Epithelial cell of prostate (primary cell): ENCODE measurements around the gene AXIN2.
A peak's percentile ranks its signal among the peaks of the same experiment; 100 is the strongest.

ENCODE experiments used
- DNase-seq: peaks from one replicate; pipeline ENCODE4 v3.0.0-alpha.2; 2011; ENCODE audit warnings: low read depth, low spot score
- H3K27ac ChIP-seq: fragments of 450-650 bp; 2 replicates; pipeline ENCODE4 v1.5.1; 2017; ENCODE audit warnings: mild to moderate bottlenecking

Gene AXIN2

GRCh38 chr17:65561452-65562205 is at the start of gene AXIN2:
TSS of gene AXIN2 (minus strand) at chr17:65561648. CDS start at chr17:65558620, 3,028 bp downstream.
- no peak within 1 kb of the TSS for H3K27ac ChIP-seq
- DNase-seq = peak; percentile 27

GRCh38 chr17:65609749-65610148 is 48.3 kb upstream of the AXIN2 start:
- no peak overlapping the region for H3K27ac ChIP-seq
- no peak for DNase-seq

GRCh38 chr17:65609286-65609685 is 47.8 kb upstream of the AXIN2 start:
- H3K27ac ChIP-seq = no peak overlapping the region
- DNase-seq = no peak

DNA sequence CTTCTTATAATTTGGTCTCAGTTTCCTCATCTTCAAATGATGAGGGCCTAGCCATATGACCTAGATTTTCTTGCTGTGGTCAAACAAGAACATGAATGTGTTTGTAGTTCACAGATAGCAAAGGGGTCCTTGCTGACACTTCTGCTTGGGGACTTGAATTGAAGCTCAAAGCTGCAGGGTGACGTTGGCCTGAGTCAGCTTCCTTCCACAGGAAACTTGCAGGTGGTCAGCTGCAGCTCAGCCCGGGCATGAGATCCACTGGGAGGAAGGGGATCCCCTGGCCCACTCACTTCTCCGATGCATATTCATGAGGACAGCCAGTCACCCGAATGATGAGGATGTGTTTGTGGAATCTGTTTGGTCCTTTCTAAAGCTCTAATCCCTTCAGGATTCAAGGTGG is 42.6 kb upstream of the AXIN2 start:
- no peak for DNase-seq
- H3K27ac ChIP-seq = no peak overlapping the region

GRCh38 chr17:65601881-65602280 is 40.4 kb upstream of the AXIN2 start:
- DNase-seq = no peak
- H3K27ac ChIP-seq = no peak overlapping the region

- DNase-seq = no peak
- H3K27ac ChIP-seq = no peak overlapping the region
These were observed 39.7 kb upstream of the AXIN2 start for GRCh38 chr17:65601145-65601544.

GRCh38 chr17:65600518-65600917 is 39.1 kb upstream of the AXIN2 start:
- no peak for DNase-seq
- H3K27ac ChIP-seq = no peak overlapping the region

GRCh38 chr17:65599650-65600049 is 38.2 kb upstream of the AXIN2 start:
- no peak for DNase-seq

DNA sequence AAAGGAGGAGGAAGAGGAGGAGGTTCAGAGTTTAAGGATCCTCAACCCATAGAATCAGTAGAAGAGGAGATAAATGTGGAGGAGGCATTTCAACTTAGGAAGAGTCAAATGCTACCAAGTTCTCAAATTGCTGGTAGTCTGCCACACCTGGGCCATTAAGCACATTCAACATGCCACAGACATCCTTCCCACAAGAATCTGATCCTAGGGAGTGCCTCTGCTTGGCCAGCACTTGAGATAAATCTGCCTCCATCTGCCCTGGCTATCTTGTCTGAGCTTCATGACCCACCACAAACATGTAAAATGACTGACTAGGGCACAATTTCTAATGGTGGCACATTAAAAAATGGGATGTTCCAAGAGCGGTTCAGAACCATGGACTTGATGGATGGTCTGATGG is 37.3 kb upstream of the AXIN2 start:
- no peak overlapping the region for H3K27ac ChIP-seq
- DNase-seq = no peak

More at GRCh38 chr17:65599650-65600049, 38.2 kb upstream of the AXIN2 start:
- H3K27ac ChIP-seq = no peak overlapping the region

DNA sequence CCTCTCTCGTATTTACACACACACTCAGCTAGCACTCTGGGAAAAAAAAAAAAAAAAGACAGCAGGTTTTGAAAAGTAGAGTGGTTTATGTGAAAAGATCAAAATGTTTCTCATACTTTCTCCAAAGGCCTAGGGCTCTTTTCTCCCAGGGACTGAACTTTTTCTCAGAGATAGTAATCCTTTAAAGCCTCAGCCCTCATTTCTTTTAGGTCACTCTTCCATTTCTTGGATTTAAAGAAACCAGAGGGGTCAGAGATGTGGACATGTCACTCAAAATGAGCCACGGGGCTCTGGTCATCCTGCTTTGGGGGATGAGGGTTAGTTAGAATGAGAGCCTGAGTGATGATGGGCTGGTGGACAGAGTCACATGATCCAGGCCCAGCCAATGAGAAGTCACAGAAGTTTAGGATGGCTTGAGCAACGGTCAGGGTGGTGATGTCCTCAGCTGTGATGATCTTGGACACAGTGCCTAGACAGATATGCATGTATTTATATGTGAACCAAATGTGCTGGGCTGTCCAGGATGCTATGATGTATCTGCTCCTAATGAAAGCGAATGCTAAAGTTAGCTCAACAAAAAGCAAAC is 33.7 kb upstream of the AXIN2 start:
- no peak for DNase-seq

GRCh38 chr17:65593855-65594845 is 32.7 kb upstream of the AXIN2 start:
- no peak overlapping the region for H3K27ac ChIP-seq
- no peak for DNase-seq

More for the DNA sequence above, 33.7 kb upstream of the AXIN2 start:
- H3K27ac ChIP-seq = no peak overlapping the region

- no peak for DNase-seq
- no peak overlapping the region for H3K27ac ChIP-seq
These were observed 31.8 kb upstream of the AXIN2 start for GRCh38 chr17:65593092-65593854.

- no peak for DNase-seq
- H3K27ac ChIP-seq = no peak overlapping the region
These were observed 30.9 kb upstream of the AXIN2 start for GRCh38 chr17:65592125-65592965.

- H3K27ac ChIP-seq = no peak overlapping the region
- DNase-seq = no peak
These were observed 27.9 kb upstream of the AXIN2 start for GRCh38 chr17:65589321-65589720.

DNA sequence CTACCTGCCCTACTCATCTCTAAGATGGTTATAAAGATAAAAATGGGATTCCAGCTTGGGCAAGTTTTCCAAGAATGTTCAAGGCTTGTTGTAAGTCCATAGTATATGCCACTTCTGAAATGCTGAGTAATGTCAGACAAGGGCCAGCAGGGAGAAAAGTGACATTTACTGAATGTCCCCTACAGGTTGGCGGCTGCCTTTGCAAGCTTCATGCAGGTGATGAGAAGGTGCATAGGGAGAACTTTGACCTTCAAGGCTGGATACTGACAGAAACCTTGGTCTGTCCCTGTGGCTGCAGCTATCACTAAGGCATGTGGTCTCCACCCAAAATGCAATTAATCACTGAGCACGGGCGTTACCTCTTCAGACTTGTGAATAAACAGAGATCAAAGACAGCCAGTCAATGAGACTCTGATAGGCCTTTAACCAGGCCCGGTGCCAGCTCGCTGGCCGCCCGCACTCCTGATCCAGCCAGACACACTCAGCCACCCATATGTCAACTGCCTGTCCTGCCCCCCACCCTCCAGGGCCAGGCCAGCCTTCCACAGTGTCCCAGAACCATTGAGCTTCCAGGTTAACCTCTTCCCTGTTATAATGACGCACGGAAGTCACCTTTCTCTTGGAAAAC is 26.8 kb upstream of the AXIN2 start:
- H3K27ac ChIP-seq = no peak overlapping the region
- no peak for DNase-seq

- DNase-seq = no peak
- no peak overlapping the region for H3K27ac ChIP-seq
These were observed 26.2 kb upstream of the AXIN2 start for GRCh38 chr17:65587534-65588180.

DNA sequence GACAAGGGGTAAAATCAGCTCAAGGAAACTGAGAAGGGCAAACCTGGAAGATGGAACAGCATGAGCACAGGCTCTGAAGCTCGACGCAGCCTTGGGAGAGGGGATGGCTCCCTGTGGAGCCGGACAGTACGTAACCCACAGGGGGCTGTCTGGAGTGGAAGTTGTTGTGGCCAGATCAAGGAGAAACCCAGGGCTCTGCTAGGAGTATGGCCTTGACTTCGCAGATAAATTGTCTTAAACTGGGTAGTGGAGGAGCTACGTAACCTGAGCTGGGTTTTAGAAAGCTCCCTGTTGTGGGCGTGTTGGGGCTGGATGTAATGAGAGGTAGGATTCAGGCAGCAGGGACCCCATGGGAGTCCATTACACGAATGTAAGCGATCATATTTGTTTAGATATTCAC is 25.5 kb upstream of the AXIN2 start:
- no peak for DNase-seq
- no peak overlapping the region for H3K27ac ChIP-seq
